Caco-2 (cell line): ENCODE results near the gene LMNTD1. TPM values are rescaled to one million over a fixed set of nuclear protein-coding genes. Genes with fewer than 3 reads are reported as not detected.

Experiments
- BruUV-seq: library from RNA; stranded (reverse); fragments of 400-500 nt; replicated peaks from 2 replicates; lab custom pipeline; 2021; lab: Mats Ljungman, UMichigan
- CTCF ChIA-PET: fragments of 300-600 bp; sonication (Branson Sonifier 250); formaldehyde crosslinking; loops from one replicate; lab custom pipeline; 2022; ENCODE audit warnings: antibody characterized with exemption; lab: Charles Lee
- POLR2A ChIA-PET: fragments of 300-600 bp; sonication (Branson Sonifier 250); formaldehyde crosslinking; loops from one replicate; lab custom pipeline; 2022; ENCODE audit warnings: antibody characterized with exemption; lab: Charles Lee
- DNase-seq, 2 experiments: peaks; one replicate each; pipeline versions ENCODE4 v3.0.0 to v3.0.0-alpha.2; 2020 to 2022
- H3K27me3 ChIP-seq: replicated peaks from 2 replicates; pipeline ENCODE4 v1.6.0; 2011; ENCODE audit warnings: low read length; ENCODE audit not compliant: control insufficient read depth, insufficient read depth
- H3K36me3 ChIP-seq: 2 replicates; pipeline ENCODE4 v1.5.1; 2011; ENCODE audit warnings: low read length; ENCODE audit not compliant: control insufficient read depth, insufficient read depth
- H3K4me1 ChIP-seq: fragments of 250-450 bp; sonication (Bioruptor Pico); 2 replicates; pipeline ENCODE4 v1.5.1; 2020; ENCODE audit warnings: mild to moderate bottlenecking
- H3K4me3 ChIP-seq: 2 replicates; pipeline ENCODE4 v1.5.1; 2011; ENCODE audit warnings: low read depth, mild to moderate bottlenecking, control low read depth, low read length
- H3K9me3 ChIP-seq: fragments of 250-450 bp; sonication (Bioruptor Pico); 2 replicates; pipeline ENCODE4 v1.5.1; 2020; ENCODE audit warnings: mild to moderate bottlenecking, moderate library complexity
- H3K27ac Mint-ChIP-seq: one replicate; pipeline ENCODE4 v1.8.0; 2022; ENCODE audit warnings: mixed read lengths; ENCODE audit not compliant: unreplicated experiment
- H3K27me3 Mint-ChIP-seq: one replicate; pipeline ENCODE4 v1.8.0; 2022; ENCODE audit warnings: mixed read lengths; ENCODE audit not compliant: insufficient read depth, unreplicated experiment
- H3K36me3 Mint-ChIP-seq: one replicate; pipeline ENCODE4 v1.8.0; 2022; ENCODE audit warnings: mild to moderate bottlenecking, mixed read lengths; ENCODE audit not compliant: insufficient read depth, unreplicated experiment
- H3K4me1 Mint-ChIP-seq: one replicate; pipeline ENCODE4 v1.8.0; 2022; ENCODE audit warnings: low read depth, mixed read lengths; ENCODE audit not compliant: unreplicated experiment
- H3K4me3 Mint-ChIP-seq: one replicate; pipeline ENCODE4 v1.8.0; 2022; ENCODE audit warnings: mild to moderate bottlenecking, moderate library complexity, mixed read lengths; ENCODE audit not compliant: unreplicated experiment
- H3K9me3 Mint-ChIP-seq: one replicate; pipeline ENCODE4 v1.8.0; 2022; ENCODE audit warnings: mixed read lengths; ENCODE audit not compliant: unreplicated experiment
- CTCF ChIP-seq, 2 experiments: fragments of 200-600 bp in 1 of 2; IDR thresholded peaks; 1 replicate in 1 of 2; 2 replicates in 1 of 2; pipeline versions ENCODE4 v1.5.1 to v1.8.0; 2011 to 2022; ENCODE audit warnings: antibody characterized with exemption in 1 of 2, control low read depth in 1 of 2, inconsistent platforms in 1 of 2, low read depth in 1 of 2, low read length in 1 of 2, mild to moderate bottlenecking in 1 of 2, moderate library complexity in 1 of 2; ENCODE audit not compliant: insufficient read depth in 1 of 2, severe bottlenecking in 1 of 2, unreplicated experiment in 1 of 2
- intact Hi-C: fragments of 100-400 bp; cut with micrococcal nuclease; formaldehyde crosslinking; loops from one replicate; pipeline ENCODE4 v1.10.0; 2022; ENCODE audit not compliant: unreplicated experiment
- total RNA-seq: library from RNA; stranded (reverse); gene quantifications from 2 replicates; pipeline ENCODE4 v1.2.3, GENCODE V29; 2022

Gene LMNTD1
- total RNA-seq, 1 experiment from 2014 or later, result not detected

GRCh38 chr12:25501549-25501948, 51.5 kb downstream of the LMNTD1 start:
- intact Hi-C loops, result no loop called here
- Mint-ChIP-seq H3K27me3 (no peaks in the 10 kb centered on the region), H3K4me3 (no peak overlapping the region), H3K9me3 (peaks cover 6% of the 10 kb centered on the region), H3K36me3 (no peaks in the 10 kb centered on the region), H3K4me1 (peaks cover 19% of the 10 kb centered on the region), H3K27ac (no peak overlapping the region)
- no peaks in the 10 kb centered on the region for H3K27me3 ChIP-seq
- POLR2A ChIA-PET, result no interaction called here
- no peak for DNase-seq
- peaks cover 7% of the 10 kb centered on the region; the same call in 1 of the 2 replicates for H3K4me1 ChIP-seq
- peaks cover 16% of the 10 kb centered on the region for H3K9me3 ChIP-seq
- no peak overlapping the region for H3K4me3 ChIP-seq
- no peaks in the 10 kb centered on the region for H3K36me3 ChIP-seq
- CTCF ChIA-PET, result no interaction called here
- no TSS peak for BruUV-seq
- TF ChIP-seq CTCF (IDR thresholded peaks at IDR 0.05; ENCODE audit: insufficient read depth in 1 of 2, low read depth in 1 of 2, low read length in 1 of 2, severe bottlenecking in 1 of 2, unreplicated experiment in 1 of 2), result no peak

- no peak for DNase-seq
- H3K36me3 Mint-ChIP-seq, result no peaks in the 10 kb centered on the region
- no peaks in the 10 kb centered on the region for H3K27me3 Mint-ChIP-seq
- CTCF ChIA-PET, result no interaction called here
- Histone ChIP-seq H3K27me3 (no peaks in the 10 kb centered on the region), H3K9me3 (peaks cover 18% of the 10 kb centered on the region), H3K36me3 (no peaks in the 10 kb centered on the region), H3K4me3 (no peak overlapping the region), H3K4me1 (peaks cover 16% of the 10 kb centered on the region)
- intact Hi-C loops, result no loop called here
- peaks cover 15% of the 10 kb centered on the region for H3K9me3 Mint-ChIP-seq
- no peak overlapping the region for H3K27ac Mint-ChIP-seq
- TF ChIP-seq CTCF (IDR thresholded peaks at IDR 0.05; ENCODE audit: insufficient read depth in 1 of 2, low read depth in 1 of 2, low read length in 1 of 2, severe bottlenecking in 1 of 2, unreplicated experiment in 1 of 2), result no peak
- H3K4me3 Mint-ChIP-seq, result no peak overlapping the region
- POLR2A ChIA-PET, result no interaction called here
- no TSS peak for BruUV-seq
- peaks cover 27% of the 10 kb centered on the region for H3K4me1 Mint-ChIP-seq
Measured at GRCh38 chr12:25500651-25501050, 52.4 kb downstream of the LMNTD1 start.

- DNase-seq, result no peak
- Mint-ChIP-seq H3K4me3 (no peak overlapping the region), H3K9me3 (peaks cover 33% of the 10 kb centered on the region), H3K27ac (peak overlapping the region; percentile 85), H3K4me1 (peaks cover 43% of the 10 kb centered on the region), H3K27me3 (no peaks in the 10 kb centered on the region), H3K36me3 (peaks cover 10% of the 10 kb centered on the region)
- POLR2A ChIA-PET, result no interaction called here
- Histone ChIP-seq H3K36me3 (no peaks in the 10 kb centered on the region), H3K9me3 (peaks cover 34% of the 10 kb centered on the region), H3K4me1 (peaks cover 37% of the 10 kb centered on the region), H3K27me3 (no peaks in the 10 kb centered on the region), H3K4me3 (no peak overlapping the region)
- CTCF ChIA-PET, result no interaction called here
- intact Hi-C loops, result no loop called here
- BruUV-seq, result no TSS peak
- no peak for TF ChIP-seq CTCF (IDR thresholded peaks at IDR 0.05; ENCODE audit: insufficient read depth in 1 of 2, low read depth in 1 of 2, low read length in 1 of 2, severe bottlenecking in 1 of 2, unreplicated experiment in 1 of 2)
Measured at GRCh38 chr12:25497021-25497420, 56.1 kb downstream of the LMNTD1 start.
